Measurements from ENCODE around the gene GPR15LG. TPM values are rescaled to one million over a fixed set of nuclear protein-coding genes. Genes with fewer than 3 reads are reported as not detected.
A peak's percentile ranks its signal among the peaks of the same experiment; 100 is the strongest.

GPR15LG gene
- total RNA-seq, 4 donors from 2014 or later, result 2.0 to 19.3 (median 8.6) TPM

- Histone ChIP-seq H3K27me3 (peaks cover 29% of the 10 kb centered on the region), H3K36me3 (no peaks in the 10 kb centered on the region), H3K9me3 (no peaks in the 10 kb centered on the region), H3K4me3 (no peak overlapping the region), H3K4me1 (peaks cover 32% of the 10 kb centered on the region), H3K27ac (no peak overlapping the region)
- 61% methylated on average over 5 of the region's 5 CpGs for WGBS
- TF ChIP-seq POLR2AphosphoS5 (IDR thresholded peaks at IDR 0.05), result no peak
- TF ChIP-seq EP300 (IDR thresholded peaks at IDR 0.05), result no peak
- no peak for TF ChIP-seq CTCF (IDR thresholded peaks at IDR 0.05)
- DNase-seq (ENCODE audit: low spot score in 2 of 2), result no peak
Measured at GRCh38 chr10:84191106-84191505, 17.5 kb downstream of the GPR15LG start.

GRCh38 chr10:84193327-84193726 lies 19.7 kb downstream of the GPR15LG start:
- Histone ChIP-seq H3K4me1 (peaks cover 44% of the 10 kb centered on the region), H3K27ac (no peak overlapping the region)
- TF ChIP-seq EP300 (IDR thresholded peaks at IDR 0.05), result no peak
- TF ChIP-seq POLR2AphosphoS5 (IDR thresholded peaks at IDR 0.05), result no peak
- no peak for TF ChIP-seq POLR2A (IDR thresholded peaks at IDR 0.05)
- no peak for TF ChIP-seq CTCF (IDR thresholded peaks at IDR 0.05)

GRCh38 chr10:84193846-84194423 lies 20.3 kb downstream of the GPR15LG start:
- Histone ChIP-seq H3K27me3 (peaks cover 30% of the 10 kb centered on the region), H3K4me3 (peak overlapping the region; percentile 52), H3K9me3 (no peaks in the 10 kb centered on the region), H3K27ac (no peak overlapping the region), H3K4me1 (peaks cover 47% of the 10 kb centered on the region), H3K36me3 (no peaks in the 10 kb centered on the region)
- DNase-seq (ENCODE audit: low spot score in 2 of 2), result peak in 1 of 2 donors; percentile 24
- TF ChIP-seq POLR2AphosphoS5 (IDR thresholded peaks at IDR 0.05), result no peak
- TF ChIP-seq CTCF (IDR thresholded peaks at IDR 0.05), result no peak
- TF ChIP-seq POLR2A (IDR thresholded peaks at IDR 0.05), result no peak
- TF ChIP-seq EP300 (IDR thresholded peaks at IDR 0.05), result no peak
- 29% methylated on average over 4 of the region's 5 CpGs for WGBS

More at GRCh38 chr10:84193327-84193726, 19.7 kb downstream of the GPR15LG start:
- Histone ChIP-seq H3K27me3 (peaks cover 30% of the 10 kb centered on the region), H3K36me3 (no peaks in the 10 kb centered on the region), H3K9me3 (no peaks in the 10 kb centered on the region), H3K4me3 (no peak overlapping the region)
- no peak for DNase-seq (ENCODE audit: low spot score in 2 of 2)
- WGBS, result 79% methylated on average over 2 of the region's 2 CpGs

- Histone ChIP-seq H3K4me1 (peaks cover 49% of the 10 kb centered on the region), H3K36me3 (no peaks in the 10 kb centered on the region), H3K9me3 (no peaks in the 10 kb centered on the region), H3K27me3 (peaks cover 30% of the 10 kb centered on the region), H3K27ac (peak within 1 kb of the TSS; percentile 10), H3K4me3 (peak within 1 kb of the TSS; percentile 52)
- TF ChIP-seq CTCF (IDR thresholded peaks at IDR 0.05), result no peak
- no peak for TF ChIP-seq POLR2AphosphoS5 (IDR thresholded peaks at IDR 0.05)
- no peak for TF ChIP-seq EP300 (IDR thresholded peaks at IDR 0.05)
- DNase-seq (ENCODE audit: low spot score in 2 of 2), result peak in 1 of 2 donors; percentile 62
- WGBS, result 0% methylated on average over 12 of the region's 61 CpGs
Measured at GRCh38 chr10:84194424-84195043, 20.9 kb downstream of the GPR15LG start, which contains the start of gene CDHR1. TSS of gene CDHR1 (plus strand) at chr10:84194537. CDS start at chr10:84194761, 224 bp downstream.

GRCh38 chr10:84195044-84195830 lies 21.6 kb downstream of the GPR15LG start:
- WGBS, result 13% methylated on average over 23 of the region's 43 CpGs
- Histone ChIP-seq H3K4me3 (peak overlapping the region; percentile 52), H3K4me1 (peaks cover 49% of the 10 kb centered on the region), H3K27me3 (peaks cover 30% of the 10 kb centered on the region), H3K36me3 (no peaks in the 10 kb centered on the region), H3K9me3 (no peaks in the 10 kb centered on the region), H3K27ac (peak overlapping the region; percentile 10)
- TF ChIP-seq EP300 (IDR thresholded peaks at IDR 0.05) (no peak), POLR2A (IDR thresholded peaks at IDR 0.05) (no peak), POLR2AphosphoS5 (IDR thresholded peaks at IDR 0.05) (no peak), CTCF (IDR thresholded peaks at IDR 0.05) (no peak)
- peak in 1 of 2 donors; percentile 59 for DNase-seq (ENCODE audit: low spot score in 2 of 2)

All from suprapubic skin (tissue), 4 donors.